ENCODE measurements around the gene RNF144B. TPM values are rescaled to one million over a fixed set of nuclear protein-coding genes. Genes with fewer than 3 reads are reported as not detected.
"Not testable (repeated sequence)": the region's sequence is repeated elsewhere in the genome, so short reads cannot be mapped to it uniquely, and the experiment has no call there.

RNF144B gene
- total RNA-seq, 2 experiments from 2014 or later = 3.4 to 3.9 TPM

GRCh38 chr6:18352842-18353241, 34.3 kb upstream of the RNF144B start:
- intact Hi-C loops (cut with DNase I, micrococcal nuclease) = no loop called here
- Mint-ChIP-seq H3K27me3 (peaks cover 14% of the 10 kb centered on the region), H3K4me1 (no peaks in the 10 kb centered on the region), H3K27ac (no peak overlapping the region), H3K4me3 (no peak overlapping the region), H3K9me3 (ENCODE audit: low read depth) (no peaks in the 10 kb centered on the region), H3K36me3 (ENCODE audit: low read depth) (no peaks in the 10 kb centered on the region)
- ChIA-PET POLR2A (no interaction called here), CTCF (no interaction called here)
- ATAC-seq (no peak), DNase-seq (no peak)

GRCh38 chr6:18353251-18353650, 33.9 kb upstream of the RNF144B start:
- Mint-ChIP-seq H3K9me3 (ENCODE audit: low read depth) (peaks cover 3% of the 10 kb centered on the region), H3K27me3 (peaks cover 16% of the 10 kb centered on the region), H3K27ac (no peak overlapping the region), H3K4me3 (no peak overlapping the region), H3K4me1 (no peaks in the 10 kb centered on the region), H3K36me3 (ENCODE audit: low read depth) (no peaks in the 10 kb centered on the region)
- ATAC-seq = no peak
- no peak for DNase-seq
- ChIA-PET POLR2A (no interaction called here), CTCF (interaction anchor here (0.5 kb wide), 1 partner anchor 209 kb away, joined by 3 read pairs; no protein-coding TSS in a partner anchor)
- intact Hi-C loops (cut with DNase I, micrococcal nuclease) = no loop called here

- POLR2A ChIA-PET = not testable (repeated sequence)
- peaks cover 12% of the 10 kb centered on the region for H3K27me3 Mint-ChIP-seq
These were observed 29.6 kb upstream of the RNF144B start for GRCh38 chr6:18357546-18357945.

GRCh38 chr6:18359237-18359885, 27.8 kb upstream of the RNF144B start:
- Mint-ChIP-seq H3K36me3 (ENCODE audit: low read depth) (no peaks in the 10 kb centered on the region), H3K27me3 (peaks cover 12% of the 10 kb centered on the region), H3K27ac (no peak overlapping the region), H3K4me1 (no peaks in the 10 kb centered on the region), H3K4me3 (no peak overlapping the region), H3K9me3 (ENCODE audit: low read depth) (peaks cover 5% of the 10 kb centered on the region)
- intact Hi-C loops (cut with DNase I, micrococcal nuclease) = no loop called here
- CTCF ChIA-PET = no interaction called here
- POLR2A ChIA-PET = no interaction called here
- no peak for DNase-seq
- ATAC-seq = no peak

More at GRCh38 chr6:18357546-18357945, 29.6 kb upstream of the RNF144B start:
- intact Hi-C loops (cut with DNase I, micrococcal nuclease); H3K36me3 Mint-ChIP-seq (ENCODE audit: low read depth); H3K9me3 Mint-ChIP-seq (ENCODE audit: low read depth); CTCF ChIA-PET; H3K4me1 Mint-ChIP-seq; ATAC-seq; DNase-seq; H3K27ac Mint-ChIP-seq; H3K4me3 Mint-ChIP-seq: not testable (repeated sequence)

DNA sequence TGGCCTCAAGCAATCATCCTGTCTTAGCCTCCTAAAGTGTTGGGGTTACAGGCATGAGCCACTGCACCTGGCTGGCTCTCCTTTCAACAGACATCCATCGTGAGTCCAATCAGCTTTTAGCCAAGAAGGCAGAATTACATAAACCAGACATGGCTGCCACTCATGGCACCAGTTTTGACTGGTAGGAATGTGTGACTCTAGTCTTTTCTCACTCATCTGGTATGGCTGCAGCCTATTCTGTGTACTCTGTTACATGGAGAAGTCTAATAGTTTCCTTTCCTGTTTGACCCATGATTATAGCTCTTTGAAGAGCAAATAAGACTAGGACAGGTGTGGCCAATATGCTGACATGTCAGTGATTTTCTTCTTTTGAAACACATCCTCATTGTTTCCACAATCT, 27.0 kb upstream of the RNF144B start:
- no peaks in the 10 kb centered on the region for H3K36me3 Mint-ChIP-seq (ENCODE audit: low read depth)
- POLR2A ChIA-PET = no interaction called here

DNA sequence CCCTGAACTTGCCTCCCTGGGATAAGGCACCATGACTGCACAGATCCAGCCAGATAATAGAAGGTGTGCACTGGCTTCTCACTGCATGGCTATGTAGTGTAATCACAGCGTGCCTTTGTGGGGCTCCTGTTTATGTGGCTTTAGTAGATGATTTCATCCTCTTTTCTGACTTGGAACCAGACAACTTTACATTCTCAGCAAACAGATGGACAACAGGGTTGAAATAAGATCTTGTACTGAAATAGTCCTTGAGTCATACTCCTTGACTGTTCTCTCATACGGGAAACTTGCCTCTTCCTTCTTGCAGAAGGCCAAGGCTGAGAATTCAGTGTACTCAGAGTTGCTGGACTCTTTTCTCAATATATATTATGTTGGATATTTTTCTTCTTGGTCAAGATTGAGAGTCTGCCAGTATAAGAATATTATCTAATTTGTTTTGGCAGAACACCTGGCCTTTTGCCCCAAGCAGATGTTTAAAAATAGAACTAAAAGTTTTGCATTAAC, 25.0 kb upstream of the RNF144B start:
- intact Hi-C loops (cut with DNase I, micrococcal nuclease) = no loop called here
- ChIA-PET POLR2A (no interaction called here), CTCF (interaction anchor here (1.3 kb wide), 1 partner anchor 12 kb away, joined by 3 read pairs; no protein-coding TSS in a partner anchor)
- DNase-seq (no peak), ATAC-seq (no peak)
- Mint-ChIP-seq H3K27ac (no peak overlapping the region), H3K4me1 (no peaks in the 10 kb centered on the region), H3K9me3 (ENCODE audit: low read depth) (peaks cover 5% of the 10 kb centered on the region), H3K4me3 (no peak overlapping the region), H3K27me3 (peaks cover 12% of the 10 kb centered on the region), H3K36me3 (ENCODE audit: low read depth) (no peaks in the 10 kb centered on the region)

More for the DNA sequence above, 27.0 kb upstream of the RNF144B start:
- no peak for DNase-seq
- intact Hi-C loops (cut with DNase I, micrococcal nuclease) = no loop called here
- CTCF ChIA-PET = interaction anchor here (0.8 to 1.0 kb wide), 2 partner anchors 19 to 36 kb away, joined by 3 read pairs; no protein-coding TSS in a partner anchor
- no peak for ATAC-seq
- H3K27ac Mint-ChIP-seq = no peak overlapping the region
- peaks cover 12% of the 10 kb centered on the region for H3K27me3 Mint-ChIP-seq
- H3K4me3 Mint-ChIP-seq = no peak overlapping the region
- no peaks in the 10 kb centered on the region for H3K4me1 Mint-ChIP-seq
- H3K9me3 Mint-ChIP-seq (ENCODE audit: low read depth) = peaks cover 5% of the 10 kb centered on the region

DNA sequence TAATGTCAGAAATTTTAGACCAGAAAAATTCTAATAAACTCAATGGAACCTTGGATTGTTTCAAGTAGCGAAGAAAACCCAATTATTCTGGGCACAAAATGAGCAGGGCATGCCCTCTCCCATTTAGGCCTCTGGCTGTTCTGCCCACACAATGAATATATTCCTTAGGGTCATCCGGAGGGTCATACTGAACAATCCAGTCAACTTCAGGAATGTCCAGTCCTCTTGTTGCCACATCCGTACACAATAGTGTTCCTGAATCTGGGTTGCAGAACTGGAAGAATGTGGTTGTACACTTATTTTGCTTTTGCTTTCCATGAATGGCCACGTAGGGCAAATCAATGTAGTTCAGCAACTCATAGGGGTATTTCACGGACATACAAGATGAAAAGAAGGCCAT, 23.4 kb upstream of the RNF144B start:
- H3K27me3 Mint-ChIP-seq = peaks cover 5% of the 10 kb centered on the region
- no peak overlapping the region for H3K27ac Mint-ChIP-seq
- no peaks in the 10 kb centered on the region for H3K36me3 Mint-ChIP-seq (ENCODE audit: low read depth)
- H3K4me1 Mint-ChIP-seq = no peaks in the 10 kb centered on the region
- CTCF ChIA-PET = no interaction called here
- POLR2A ChIA-PET = no interaction called here
- no peaks in the 10 kb centered on the region for H3K9me3 Mint-ChIP-seq (ENCODE audit: low read depth)
- H3K4me3 Mint-ChIP-seq = no peak overlapping the region
- DNase-seq (no peak), ATAC-seq (no peak)
- intact Hi-C loops (cut with DNase I, micrococcal nuclease) = no loop called here

GRCh38 chr6:18364561-18364960, 22.6 kb upstream of the RNF144B start:
- POLR2A ChIA-PET; DNase-seq; CTCF ChIA-PET; ATAC-seq; H3K27me3 Mint-ChIP-seq; H3K27ac Mint-ChIP-seq; H3K36me3 Mint-ChIP-seq (ENCODE audit: low read depth); H3K4me1 Mint-ChIP-seq; H3K9me3 Mint-ChIP-seq (ENCODE audit: low read depth); H3K4me3 Mint-ChIP-seq; intact Hi-C loops (cut with DNase I, micrococcal nuclease): not testable (repeated sequence)

DNA sequence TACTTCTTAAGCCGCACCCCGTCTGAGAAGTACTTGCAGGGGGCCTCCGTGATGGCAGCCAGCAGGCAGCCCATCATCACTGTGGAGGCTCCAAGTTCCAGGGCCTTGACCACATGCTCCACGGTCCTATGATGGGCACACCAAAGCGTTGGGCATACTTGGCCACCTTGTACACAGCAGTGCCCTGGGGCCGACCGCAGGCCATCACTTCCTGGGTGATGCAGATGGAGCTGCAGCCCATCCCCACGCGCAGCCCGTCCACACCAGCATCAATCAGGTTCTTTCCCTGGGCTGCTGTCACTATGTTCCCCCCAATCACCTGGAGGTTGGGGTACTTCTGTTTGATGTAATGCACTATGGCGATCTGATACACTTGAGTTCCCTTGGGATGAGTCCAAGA, 19.8 kb upstream of the RNF144B start:
- H3K27me3 Mint-ChIP-seq = no peaks in the 10 kb centered on the region
- ChIA-PET CTCF (no interaction called here), POLR2A (no interaction called here)
- no peak overlapping the region for H3K4me3 Mint-ChIP-seq
- no peaks in the 10 kb centered on the region for H3K4me1 Mint-ChIP-seq
- H3K36me3 Mint-ChIP-seq (ENCODE audit: low read depth) = no peaks in the 10 kb centered on the region
- intact Hi-C loops (cut with DNase I, micrococcal nuclease) = no loop called here
- H3K9me3 Mint-ChIP-seq (ENCODE audit: low read depth) = no peaks in the 10 kb centered on the region
- no peak for DNase-seq
- no peak overlapping the region for H3K27ac Mint-ChIP-seq
- no peak for ATAC-seq

- DNase-seq (no peak), ATAC-seq (no peak)
- Mint-ChIP-seq H3K36me3 (ENCODE audit: low read depth) (no peaks in the 10 kb centered on the region), H3K9me3 (ENCODE audit: low read depth) (no peaks in the 10 kb centered on the region), H3K27me3 (no peaks in the 10 kb centered on the region), H3K27ac (no peak overlapping the region), H3K4me1 (peaks cover under 1% of the 10 kb centered on the region), H3K4me3 (no peak overlapping the region)
- intact Hi-C loops (cut with DNase I, micrococcal nuclease) = no loop called here
- ChIA-PET POLR2A (no interaction called here), CTCF (no interaction called here)
These were observed 18.7 kb upstream of the RNF144B start for GRCh38 chr6:18368277-18369105.

DNA sequence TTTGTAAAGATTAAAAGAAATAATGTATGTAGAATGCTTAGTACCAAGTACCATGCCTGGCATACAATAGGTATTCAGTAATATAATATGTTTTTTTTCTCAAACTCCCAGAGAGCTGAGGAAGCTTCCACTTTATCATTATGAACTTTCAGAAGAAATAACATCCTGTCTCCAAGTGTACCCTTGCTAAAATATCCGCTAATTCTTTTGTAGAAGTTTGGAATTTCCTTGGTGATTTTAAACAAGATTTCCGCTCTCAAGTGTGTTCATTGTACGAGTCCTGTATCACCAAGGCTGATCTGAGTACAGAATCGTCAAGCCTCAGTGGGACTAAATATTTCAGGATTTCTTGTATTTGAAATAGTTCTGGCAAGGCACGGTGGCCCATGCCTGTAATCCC, 16.1 kb upstream of the RNF144B start:
- no peaks in the 10 kb centered on the region for H3K36me3 Mint-ChIP-seq (ENCODE audit: low read depth)

DNA sequence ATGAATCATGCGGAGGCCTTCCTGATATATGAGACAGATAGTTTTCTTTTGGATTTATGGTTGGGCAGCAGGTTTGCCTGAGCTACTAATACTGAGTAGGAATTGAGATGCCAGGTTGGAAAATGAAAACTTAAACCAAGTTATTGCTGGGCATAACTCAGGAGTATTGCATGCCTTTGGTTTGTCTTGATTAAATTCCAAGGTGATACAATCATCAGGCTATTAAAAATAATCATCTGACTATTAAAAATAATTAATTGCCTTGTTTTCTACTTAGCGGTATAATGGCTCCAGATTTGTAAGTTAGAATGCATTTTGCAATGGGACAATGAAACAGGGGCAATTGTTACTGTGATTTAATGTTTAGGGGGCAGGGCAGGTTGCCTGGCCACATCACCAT, 15.5 kb upstream of the RNF144B start:
- no peak for DNase-seq
- no peak for ATAC-seq
- peaks cover 3% of the 10 kb centered on the region for H3K4me1 Mint-ChIP-seq
- peaks cover 3% of the 10 kb centered on the region for H3K27me3 Mint-ChIP-seq
- CTCF ChIA-PET = interaction anchor here (0.7 kb wide), 1 partner anchor 49 kb away, joined by 3 read pairs; no protein-coding TSS in a partner anchor
- H3K9me3 Mint-ChIP-seq (ENCODE audit: low read depth) = no peaks in the 10 kb centered on the region
- intact Hi-C loops (cut with DNase I, micrococcal nuclease) = no loop called here
- no peak overlapping the region for H3K4me3 Mint-ChIP-seq
- H3K27ac Mint-ChIP-seq = no peak overlapping the region
- no peaks in the 10 kb centered on the region for H3K36me3 Mint-ChIP-seq (ENCODE audit: low read depth)
- POLR2A ChIA-PET = no interaction called here

More for the DNA sequence above, 16.1 kb upstream of the RNF144B start:
- CTCF ChIA-PET = interaction anchor here (0.6 to 1.2 kb wide), 4 partner anchors 16 to 135 kb away, joined by 3 to 4 read pairs (median 4); partner anchors contain the start of gene RNF144B
- Mint-ChIP-seq H3K4me3 (no peak overlapping the region), H3K27me3 (peaks cover 3% of the 10 kb centered on the region), H3K27ac (no peak overlapping the region), H3K9me3 (ENCODE audit: low read depth) (no peaks in the 10 kb centered on the region), H3K4me1 (peaks cover 3% of the 10 kb centered on the region)
- ATAC-seq (no peak), DNase-seq (no peak)
- POLR2A ChIA-PET = no interaction called here
- intact Hi-C loops (cut with DNase I, micrococcal nuclease) = no loop called here
